GM19238 (cell line): ENCODE results near the gene CASP10.
"Not testable (repeated sequence)": the region's sequence is repeated elsewhere in the genome, so short reads cannot be mapped to it uniquely, and the experiment has no call there.

Experiments
- DNase-seq: peaks from one replicate; pipeline ENCODE4 v3.0.0; 2011; ENCODE audit warnings: low spot score; ENCODE audit not compliant: insufficient read length

The CASP10 gene, protein sequence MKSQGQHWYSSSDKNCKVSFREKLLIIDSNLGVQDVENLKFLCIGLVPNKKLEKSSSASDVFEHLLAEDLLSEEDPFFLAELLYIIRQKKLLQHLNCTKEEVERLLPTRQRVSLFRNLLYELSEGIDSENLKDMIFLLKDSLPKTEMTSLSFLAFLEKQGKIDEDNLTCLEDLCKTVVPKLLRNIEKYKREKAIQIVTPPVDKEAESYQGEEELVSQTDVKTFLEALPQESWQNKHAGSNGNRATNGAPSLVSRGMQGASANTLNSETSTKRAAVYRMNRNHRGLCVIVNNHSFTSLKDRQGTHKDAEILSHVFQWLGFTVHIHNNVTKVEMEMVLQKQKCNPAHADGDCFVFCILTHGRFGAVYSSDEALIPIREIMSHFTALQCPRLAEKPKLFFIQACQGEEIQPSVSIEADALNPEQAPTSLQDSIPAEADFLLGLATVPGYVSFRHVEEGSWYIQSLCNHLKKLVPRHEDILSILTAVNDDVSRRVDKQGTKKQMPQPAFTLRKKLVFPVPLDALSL

DNA sequence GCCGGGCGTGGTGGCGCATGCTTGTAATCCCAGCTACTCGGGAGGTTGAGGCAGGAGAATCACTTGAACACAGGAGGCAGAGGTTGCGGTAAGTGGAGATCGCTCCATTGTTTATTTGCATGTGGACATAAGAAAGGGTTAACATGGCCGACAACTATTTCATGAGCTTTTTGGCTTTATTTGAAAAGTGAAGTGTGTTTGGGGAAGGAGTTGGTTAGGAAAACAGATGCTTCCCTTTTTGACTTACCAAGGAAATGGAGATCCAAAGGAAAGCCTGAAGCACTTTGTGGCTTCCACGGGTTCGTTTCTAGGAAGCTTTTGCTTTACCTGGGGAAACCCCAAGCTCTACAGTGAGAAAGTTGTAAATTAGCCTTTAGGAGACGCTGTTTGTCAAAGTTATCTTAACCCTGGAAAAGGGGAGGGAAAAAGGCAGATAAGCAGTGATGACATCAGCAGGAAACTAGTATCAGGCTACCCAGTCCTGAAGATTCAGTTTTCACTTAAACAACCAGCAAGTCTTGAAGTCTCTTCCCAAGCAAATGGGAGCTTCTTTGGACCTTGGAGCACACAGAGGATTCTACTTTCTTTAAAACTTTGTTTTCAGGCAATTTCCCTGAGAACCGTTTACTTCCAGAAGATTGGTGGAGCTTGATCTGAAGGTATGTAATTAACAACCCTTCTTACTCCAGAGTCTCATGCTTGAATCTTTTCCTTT is at the start of gene CASP10:
CASP10 (plus strand) TSS at position 492 of the 715 bp plus-strand sequence. CDS start 2,637 bp downstream, outside the sequence.
- peak; percentile 21 for DNase-seq

DNA sequence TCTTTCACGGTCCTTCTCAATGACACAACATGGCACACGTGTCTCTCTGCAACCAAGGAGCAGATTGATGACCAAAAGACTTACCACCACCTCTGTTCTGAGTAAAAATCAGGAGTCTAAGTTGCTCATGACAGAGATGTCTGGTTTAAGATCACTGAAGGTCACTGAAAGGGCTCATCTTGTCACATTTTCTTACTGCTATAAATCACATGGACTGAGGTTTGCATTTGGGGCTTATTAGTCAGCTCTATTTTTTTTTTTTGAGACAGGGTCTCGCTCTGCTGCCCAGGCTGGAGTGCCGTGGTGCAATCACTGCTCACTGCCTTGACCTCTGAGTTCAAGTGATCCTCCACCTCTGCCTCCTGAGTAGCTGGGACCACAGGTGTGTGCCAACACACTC is 47.6 kb upstream of the CASP10 start:
- DNase-seq, result no peak

DNA sequence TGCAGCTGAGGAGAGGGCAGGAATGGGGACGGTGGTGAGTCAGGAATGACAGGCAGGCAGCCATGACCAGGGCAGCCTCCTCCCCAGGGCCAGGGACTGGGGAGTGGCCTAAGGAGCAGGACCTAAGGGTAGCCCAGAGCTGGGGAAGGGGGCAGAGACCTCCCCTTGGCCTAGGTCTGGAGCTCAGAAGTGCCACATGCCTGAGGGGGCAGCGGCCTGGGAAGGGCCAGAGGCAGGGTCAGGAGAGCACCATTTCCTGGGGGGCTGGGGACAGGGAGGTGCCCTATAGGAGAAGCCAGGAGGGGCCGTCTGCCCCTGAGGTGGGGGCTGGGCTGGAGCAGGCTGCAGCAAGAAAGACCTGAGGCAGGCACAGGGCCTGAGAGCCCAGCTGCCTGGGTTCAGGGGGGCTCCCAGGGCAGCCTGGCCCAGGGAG is 46.0 kb upstream of the CASP10 start:
- no peak for DNase-seq

DNA sequence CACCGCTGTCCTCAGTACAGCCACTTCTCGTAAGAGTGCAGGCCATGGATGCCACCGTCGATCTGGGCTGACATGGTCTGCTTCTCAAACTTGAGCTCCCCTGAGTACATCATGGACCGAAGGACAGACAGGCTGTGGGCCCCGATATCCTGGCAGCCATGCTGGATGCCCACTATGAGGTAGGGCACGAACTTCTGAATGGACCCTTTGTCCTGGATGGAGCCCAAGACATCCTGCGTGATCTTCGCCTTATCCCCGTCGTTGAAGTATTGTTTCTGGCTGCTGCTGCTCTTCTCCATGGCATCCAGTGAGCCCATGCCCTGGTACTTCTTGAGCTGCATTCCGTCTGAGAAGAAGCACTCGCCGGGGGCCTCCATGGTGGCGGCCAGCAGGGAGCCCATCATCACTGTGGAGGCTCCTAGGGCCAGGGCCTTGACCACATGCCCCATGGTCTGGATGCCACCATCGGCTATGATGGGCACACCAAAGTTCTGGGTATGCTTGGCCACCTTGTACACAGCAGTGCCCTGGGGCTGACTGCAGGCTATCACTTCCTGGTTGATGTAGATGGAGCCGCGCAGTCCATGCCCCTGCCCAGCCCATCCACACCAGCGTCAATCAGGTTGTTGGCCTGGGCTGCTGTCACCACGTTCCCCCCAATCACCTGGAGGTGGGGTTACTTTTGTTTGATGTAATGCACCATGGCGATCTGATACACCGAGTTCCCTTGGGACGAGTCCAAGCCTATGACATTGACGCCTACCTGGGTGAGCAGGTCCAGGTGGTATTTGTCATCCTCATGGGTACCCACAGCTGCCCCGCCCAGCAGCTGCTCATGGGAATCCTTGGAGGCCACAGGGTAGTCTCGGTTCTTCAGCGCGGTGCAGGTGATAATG is 45.2 kb upstream of the CASP10 start:
- DNase-seq, result no peak

DNA sequence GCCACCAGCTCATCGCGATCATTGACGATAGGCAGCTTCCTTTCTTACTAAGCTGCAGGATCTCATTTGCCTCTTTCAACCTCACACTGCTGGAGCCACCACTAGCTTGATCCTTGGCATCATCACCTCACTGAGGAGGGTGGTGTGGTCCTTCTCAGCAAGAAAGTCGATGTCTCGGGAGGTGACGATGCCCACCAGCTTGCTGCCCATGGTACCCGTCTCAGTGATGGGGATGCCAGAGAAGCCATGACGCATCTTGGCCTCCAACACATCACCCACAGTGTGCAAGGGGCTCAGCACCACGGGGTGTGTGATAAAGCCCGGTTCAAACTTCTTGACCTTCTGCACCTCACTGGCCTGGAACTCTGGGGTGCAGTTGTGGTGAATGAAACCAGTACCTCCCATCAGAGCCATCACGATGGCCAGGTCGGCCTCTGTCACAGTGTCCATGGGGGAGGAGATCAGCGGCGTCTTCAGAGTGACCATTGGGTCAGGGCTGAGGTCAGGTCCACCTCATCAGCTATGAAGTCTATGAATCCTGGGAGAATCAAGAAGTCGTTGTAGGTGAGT is 44.5 kb upstream of the CASP10 start:
- no peak for DNase-seq

DNA sequence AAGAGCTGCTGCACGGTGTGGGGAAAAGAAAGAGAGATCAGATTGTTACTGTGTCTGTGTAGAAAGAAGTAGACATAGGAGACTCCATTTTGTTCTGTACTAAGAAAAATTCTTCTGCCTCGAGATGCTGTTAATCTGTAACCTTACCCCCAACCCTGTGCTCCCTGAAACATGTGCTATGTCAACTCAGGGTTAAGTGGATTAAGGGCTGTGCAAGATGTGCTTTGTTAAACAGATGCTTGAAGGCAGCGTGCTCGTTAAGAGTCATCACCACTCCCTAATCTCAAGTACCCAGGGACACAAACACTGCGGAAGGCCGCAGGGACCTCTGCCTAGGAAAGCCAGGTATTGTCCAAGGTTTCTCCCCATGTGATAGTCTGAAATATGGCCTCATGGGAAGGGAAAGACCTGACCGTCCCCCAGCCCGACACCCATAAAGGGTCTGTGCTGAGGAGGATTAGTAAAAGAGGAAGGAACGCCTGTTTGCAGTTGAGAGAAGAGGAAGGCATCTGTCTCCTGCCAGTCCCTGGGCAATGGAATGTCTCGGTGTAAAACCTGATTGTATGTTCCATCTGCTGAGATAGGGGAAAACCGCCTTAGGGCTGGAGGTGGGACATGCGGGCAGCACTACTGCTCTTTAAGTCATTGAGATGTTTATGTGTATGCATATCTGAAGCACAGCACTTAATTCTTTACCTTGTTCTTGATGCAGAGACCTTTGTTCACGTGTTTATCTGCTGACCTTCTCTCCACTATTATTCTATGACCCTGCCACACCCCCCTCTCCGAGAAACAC is 43.8 kb upstream of the CASP10 start:
- not testable (repeated sequence) for DNase-seq

DNA sequence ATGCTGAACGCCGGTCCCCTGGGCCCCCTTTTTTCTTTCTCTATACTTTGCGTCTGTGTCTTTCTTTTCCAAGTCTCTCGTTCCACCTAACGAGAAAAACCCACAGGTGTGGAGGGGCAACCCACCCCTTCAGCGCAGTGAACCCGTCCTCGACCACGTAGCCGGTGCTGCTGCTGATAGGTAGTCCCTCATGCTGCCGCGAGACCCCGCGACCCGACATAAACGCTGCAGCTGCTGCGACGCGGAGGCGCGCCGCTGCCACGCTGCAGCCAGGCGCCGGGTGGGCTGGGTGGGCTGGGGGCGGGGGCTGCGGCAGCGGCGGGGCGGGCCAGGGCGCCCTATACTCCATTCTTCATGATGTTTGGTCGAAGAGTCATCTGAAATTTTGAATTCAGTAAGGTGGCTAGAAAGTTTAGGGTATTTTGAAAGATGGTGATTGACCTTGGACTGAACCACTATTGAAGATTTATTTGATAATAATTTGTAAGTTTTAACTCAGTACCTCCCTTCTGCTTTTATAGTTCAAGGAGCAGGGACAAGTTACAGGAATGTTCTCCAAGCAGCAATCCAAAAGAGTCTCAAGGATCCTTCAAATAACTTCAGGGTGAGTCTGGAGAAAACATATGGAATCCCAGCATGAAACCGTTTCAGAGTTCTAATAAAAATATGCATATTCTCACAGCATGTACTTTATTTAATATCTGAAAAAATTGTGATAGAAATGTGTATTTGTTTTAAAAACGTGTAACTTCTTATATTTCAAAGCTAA is 42.9 kb upstream of the CASP10 start:
- no peak for DNase-seq

DNA sequence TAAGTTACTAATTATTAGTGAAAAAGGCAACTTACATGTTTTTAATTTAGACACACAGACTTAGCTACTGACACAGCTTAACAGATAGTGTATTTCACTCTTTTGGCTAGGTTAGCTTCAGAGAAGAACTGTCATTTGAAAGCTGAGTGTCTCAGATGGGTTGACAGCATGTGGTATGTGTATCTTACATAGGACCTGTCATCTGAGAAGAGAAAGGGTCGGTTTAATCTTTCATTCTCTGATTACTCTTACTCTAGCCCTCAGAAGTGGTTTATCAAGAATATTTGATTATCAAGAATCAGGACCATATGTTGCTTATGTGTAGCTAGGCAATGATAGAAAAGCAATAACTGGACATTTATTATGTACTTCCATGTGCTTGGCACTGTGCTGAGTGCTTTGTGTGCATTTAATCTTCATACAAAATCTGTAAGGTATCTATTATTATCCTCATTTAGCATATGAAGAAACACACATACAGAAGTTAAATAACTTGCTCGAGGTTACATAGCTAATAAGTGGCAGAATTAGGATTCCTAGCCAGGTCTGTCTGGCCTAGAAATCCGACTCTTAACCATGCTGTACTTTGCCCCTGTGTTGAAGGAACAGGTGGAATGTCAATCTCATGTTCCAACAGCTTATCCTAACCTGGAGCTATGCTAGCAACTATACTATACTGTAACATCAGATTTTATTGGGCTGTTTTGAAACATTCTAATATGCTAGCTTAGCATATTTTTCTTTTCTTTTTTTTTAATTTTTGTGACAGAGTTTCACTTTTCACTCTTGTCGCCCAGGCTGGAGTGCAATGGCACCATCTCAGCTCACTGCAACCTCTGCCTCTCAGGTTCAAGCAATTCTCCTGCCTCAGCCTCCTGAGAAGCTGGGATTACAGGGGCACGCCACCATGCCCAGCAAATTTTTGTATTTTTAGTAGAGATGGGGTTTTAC is 38.6 kb upstream of the CASP10 start:
- DNase-seq, result no peak

DNA sequence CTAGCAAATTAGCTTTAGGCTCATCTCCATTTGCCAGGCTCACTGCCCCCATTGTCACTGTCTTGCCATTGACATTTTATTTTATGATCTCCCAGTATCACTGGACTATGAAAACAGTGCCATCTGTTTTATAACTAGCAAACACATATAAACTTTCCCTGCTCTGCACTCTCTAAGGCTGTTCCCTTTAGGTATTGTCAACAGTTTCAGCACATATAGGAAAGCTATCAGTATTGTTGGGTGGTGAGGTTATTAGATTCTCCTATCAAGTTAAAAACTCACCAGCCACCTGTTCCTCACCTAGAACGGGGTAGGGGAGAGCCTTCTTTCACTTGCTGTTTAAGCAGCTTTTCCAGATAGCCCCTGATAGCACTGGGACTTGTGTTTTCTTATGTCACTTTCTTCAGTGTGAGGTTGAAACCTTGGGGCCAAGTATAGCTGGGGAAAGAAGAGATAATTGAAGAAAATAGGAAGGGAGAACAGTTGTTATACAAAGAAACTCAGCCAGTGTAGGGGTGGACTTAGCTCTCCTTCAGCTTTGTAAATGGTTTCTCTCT is 34.4 kb upstream of the CASP10 start:
- no peak for DNase-seq

DNA sequence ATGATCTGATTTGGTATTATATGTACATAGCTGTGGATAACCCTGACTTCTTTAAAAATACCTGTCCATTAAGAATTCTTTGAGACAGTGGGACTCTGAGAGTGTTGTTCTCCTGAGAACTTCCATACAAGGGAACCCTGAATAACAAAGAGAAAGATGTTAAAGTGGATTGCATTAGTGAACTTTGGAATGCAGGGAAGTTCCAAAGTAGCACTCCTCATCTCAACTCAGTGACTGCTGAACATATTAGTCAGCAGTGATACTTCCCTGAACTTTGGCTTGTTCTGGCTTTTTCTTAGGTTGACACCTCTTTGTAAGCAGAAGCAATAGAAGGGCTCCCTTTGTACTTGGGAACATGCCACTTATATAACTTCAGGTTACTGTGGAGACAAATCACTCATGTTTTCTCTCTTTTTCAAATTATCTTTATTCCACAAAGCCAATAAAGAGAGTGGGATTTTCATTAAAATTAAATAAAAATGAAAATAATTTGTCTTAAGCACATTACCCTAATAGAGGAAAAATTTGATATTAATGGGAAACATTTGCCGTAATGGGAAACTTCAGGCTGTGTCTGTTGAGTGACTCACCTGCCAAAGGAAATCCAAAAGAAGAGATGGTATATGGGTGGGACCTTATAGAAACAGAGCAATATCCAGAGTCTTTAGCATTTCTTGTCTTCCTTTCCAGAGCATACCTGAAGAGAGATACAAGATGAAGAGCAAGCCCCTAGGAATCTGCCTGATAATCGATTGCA is 33.7 kb upstream of the CASP10 start:
- DNase-seq, result no peak

DNA sequence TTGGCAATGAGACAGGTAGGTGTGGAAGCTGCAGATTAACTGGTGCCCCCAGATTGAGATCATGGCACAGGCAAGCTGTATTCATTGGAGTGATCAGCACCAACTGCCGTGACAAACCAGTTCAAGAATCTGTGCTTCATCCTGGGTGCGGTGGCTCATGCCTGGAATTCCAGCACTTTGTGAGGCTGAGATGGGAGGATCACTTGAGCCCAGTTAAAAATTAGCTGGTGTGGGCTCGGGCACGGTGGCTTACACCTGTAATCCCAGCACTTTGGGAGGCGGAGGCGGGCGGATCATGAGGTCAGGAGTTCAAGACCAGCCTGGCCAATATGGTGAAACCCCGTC is 33.1 kb upstream of the CASP10 start:
- not testable (repeated sequence) for DNase-seq

DNA sequence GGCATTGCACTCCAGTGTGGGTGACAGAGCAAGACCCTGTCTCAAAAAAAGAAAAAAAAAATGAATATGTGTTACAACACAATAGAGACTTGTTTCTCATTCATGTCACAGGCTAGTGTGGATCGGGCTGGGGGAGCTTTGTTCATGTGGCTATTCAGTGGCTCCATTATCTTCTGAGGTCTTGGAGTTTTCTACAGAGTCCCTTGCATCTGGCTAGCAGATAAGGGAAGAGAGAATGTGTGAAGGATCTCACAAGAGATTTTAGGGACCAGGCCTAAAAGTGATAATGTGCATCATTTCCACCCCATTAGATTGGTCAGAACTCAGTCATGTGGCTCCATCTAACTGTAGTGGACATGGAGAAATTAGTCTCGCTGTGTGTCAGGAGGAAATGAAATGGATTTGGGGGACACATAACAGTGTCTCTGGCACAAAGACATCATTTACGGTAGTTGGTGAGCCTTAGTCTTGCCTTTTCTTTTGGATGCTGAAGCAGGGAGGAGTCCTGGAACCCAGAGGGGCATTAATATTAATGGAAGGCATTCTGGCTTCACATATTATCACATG is 32.4 kb upstream of the CASP10 start:
- no peak for DNase-seq

DNA sequence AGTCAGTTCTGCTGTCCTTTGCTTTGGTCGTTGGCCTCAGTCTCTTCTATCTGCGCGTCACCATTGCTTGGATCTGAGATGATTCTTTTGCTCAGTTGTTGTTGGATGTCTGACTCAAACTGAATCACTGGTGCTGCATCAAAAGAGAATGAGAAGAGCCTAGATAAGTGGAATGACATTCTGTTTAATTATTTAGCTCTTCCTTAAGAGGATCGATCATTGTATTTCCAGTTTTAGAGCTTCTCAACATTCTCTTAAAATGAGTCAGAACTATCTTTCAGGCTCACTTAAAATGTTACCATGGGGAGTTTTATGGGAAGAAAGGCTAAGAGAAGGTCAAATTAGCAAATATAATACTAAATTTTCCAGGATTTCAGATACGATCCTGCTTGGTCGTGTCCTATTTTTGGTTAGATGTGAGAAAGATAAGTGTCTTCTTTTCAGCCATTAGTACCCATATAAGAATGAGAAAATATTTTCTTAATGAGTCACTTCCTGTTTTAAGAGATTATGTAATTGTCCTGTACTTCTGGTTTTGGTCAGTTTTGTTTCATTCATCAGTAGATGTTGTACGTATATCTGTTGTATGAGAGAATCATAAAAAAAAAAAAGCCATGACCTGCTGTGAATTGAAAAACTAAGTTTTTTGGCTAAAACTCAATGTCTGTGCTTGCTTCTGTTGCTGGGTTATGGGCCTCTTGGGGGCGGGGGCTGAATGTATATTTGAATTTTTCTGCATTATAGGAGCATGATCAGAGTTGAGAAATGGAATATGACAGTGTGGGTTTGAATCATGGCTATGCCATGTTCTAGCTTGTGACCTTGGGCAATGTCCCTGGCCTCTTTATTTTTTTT is 31.6 kb upstream of the CASP10 start:
- no peak for DNase-seq

DNA sequence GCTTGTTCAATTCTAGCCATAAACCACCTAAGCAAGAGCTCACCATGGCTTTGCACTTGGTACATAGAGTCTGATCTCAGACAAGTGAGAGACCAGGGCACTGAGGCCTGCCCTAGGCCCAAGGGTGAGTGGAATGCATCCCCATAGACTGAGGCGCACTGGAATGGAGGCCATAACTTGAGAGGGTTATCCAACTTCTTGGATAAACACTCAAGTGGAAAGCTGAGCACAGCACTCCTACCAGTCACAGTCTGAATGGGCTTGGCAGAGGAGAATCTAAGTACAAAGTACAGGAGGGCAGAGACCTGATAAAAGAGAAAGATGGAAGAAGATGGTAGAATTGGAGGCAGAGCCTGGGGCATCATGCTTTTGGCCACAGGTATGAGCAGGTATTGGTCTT is 30.4 kb upstream of the CASP10 start:
- no peak for DNase-seq

DNA sequence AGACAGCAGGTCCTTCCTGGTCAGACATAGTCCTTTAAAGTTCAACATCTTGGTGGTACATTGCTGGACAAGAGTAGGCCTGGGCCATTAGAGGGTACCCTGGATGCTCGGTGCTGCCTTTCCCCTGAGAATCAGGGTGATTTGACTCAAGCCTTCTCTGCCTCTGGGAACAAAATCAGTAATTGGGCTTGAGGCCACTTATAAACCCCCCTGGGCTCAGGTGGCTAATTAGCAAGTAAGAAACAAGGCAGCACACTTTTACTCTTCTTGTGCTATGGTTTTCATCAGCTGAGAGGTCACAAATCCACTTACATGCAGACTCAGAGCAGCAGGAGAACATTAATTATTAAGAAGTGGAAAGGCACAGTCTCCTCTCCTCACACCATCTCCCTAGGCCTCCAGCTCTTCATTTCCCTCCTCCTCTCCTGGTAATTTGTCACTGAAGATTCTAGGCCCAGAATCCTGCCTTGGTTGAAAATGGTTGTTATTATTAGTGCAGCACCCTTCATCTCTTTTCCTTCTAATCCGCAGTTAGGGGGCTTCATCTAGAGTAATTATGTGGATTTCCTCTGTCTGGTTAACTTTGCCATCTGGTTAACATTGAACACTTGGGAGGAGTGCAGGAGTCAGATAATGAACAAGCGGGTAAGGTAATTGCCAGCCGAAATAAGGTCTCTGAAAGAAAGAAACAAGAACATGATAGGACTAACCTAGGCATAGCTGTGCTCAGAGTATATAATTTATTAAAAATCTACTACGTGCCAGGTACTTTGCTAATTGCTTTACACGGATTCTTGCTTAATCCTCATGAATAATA is 29.7 kb upstream of the CASP10 start:
- no peak for DNase-seq
